A673 (cell line): ENCODE results near the gene UACA.

Source experiments
- CTCF ChIP-seq: fragments of 300-800, 200-600 bp; sonication (generic); conservative IDR thresholded peaks from 2 replicates; pipeline ENCODE4 v1.5.1; 2017; ENCODE audit warnings: low read depth, mild to moderate bottlenecking, antibody characterized with exemption, low read length, moderate library complexity, mixed read lengths
- EZH2 ChIP-seq: fragments of 200-600 bp; sonication (generic); IDR thresholded peaks from 2 replicates; pipeline ENCODE4 v1.6.1; 2017; ENCODE audit warnings: borderline replicate concordance, low read depth, mild to moderate bottlenecking, mixed read lengths, antibody characterized with exemption, low read length; ENCODE audit not compliant: poor library complexity, severe bottlenecking

GRCh38 chr15:70762469-70763119 lies 764 bp downstream of the UACA start:
- TF ChIP-seq CTCF, result no peak
- TF ChIP-seq EZH2, result no peak
